ENCODE results near the gene RGS18. TPM values are rescaled to one million over a fixed set of nuclear protein-coding genes. Genes with fewer than 3 reads are reported as not detected.

The RGS18 gene
- total and polyA plus RNA-seq, 2 of the 8 experiments (the other 6 are each of a cell fraction or from before 2014, with no cell fraction given): not detected

- DNase-seq (ENCODE audit: low read depth in 1 of 2, low spot score in 2 of 2): no peak
- no peak for FAIRE-seq
Measured at GRCh38 chr1:192123212-192123611, 35.0 kb upstream of the RGS18 start.

More at GRCh38 chr1:192123212-192123611, 35.0 kb upstream of the RGS18 start:
- Histone ChIP-seq H3K4me3 (ENCODE audit: extremely low read depth in 1 of 4, insufficient read depth in 2 of 4, low read depth in 3 of 4, low read length in 4 of 4) (no peak overlapping the region), H3K79me1 (ENCODE audit: low read depth, low read length) (no peaks in the 10 kb centered on the region), H3K23me2 (ENCODE audit: low read depth, low read length) (no peaks in the 10 kb centered on the region), H4K5ac (ENCODE audit: insufficient read length, low read depth, low read length) (no peak overlapping the region), H3K4me1 (replicated peaks in 1 of 4; ENCODE audit: control insufficient read depth in 3 of 4, insufficient read depth in 4 of 4, low read length in 3 of 4) (peaks cover 0 to 5% (median 2%) of the 10 kb centered on the region in 4 experiments; a peak in 1 of 7 replicates), H2BK5ac (ENCODE audit: low read depth, low read length) (no peak overlapping the region), H2BK20ac (ENCODE audit: low read length) (no peak overlapping the region), H3K36me3 (ENCODE audit: control insufficient read depth in 2 of 4, insufficient read depth in 4 of 4, low read length in 3 of 4) (no peaks in the 10 kb centered on the region; a peak in 1 of 8 replicates), H3K56ac (replicated peaks; ENCODE audit: insufficient read length, low read depth, low read length) (no peak overlapping the region), H4K20me1 (replicated peaks in 1 of 2; ENCODE audit: control insufficient read depth in 1 of 2, insufficient read depth in 2 of 2, low read length in 2 of 2) (no peaks in the 10 kb centered on the region), H3K23ac (ENCODE audit: insufficient read length) (no peak overlapping the region), H3K9me3 (ENCODE audit: insufficient read depth in 2 of 2, low read depth in 1 of 2, low read length in 1 of 2) (peaks cover 0 to 4% of the 10 kb centered on the region in 2 experiments; a peak in 1 of 4 replicates), H3K14ac (ENCODE audit: insufficient read length) (no peak overlapping the region), H2BK12ac (ENCODE audit: low read depth, low read length) (no peak overlapping the region), H3K4ac (replicated peaks; ENCODE audit: insufficient read length, low read depth, low read length) (peak overlapping the region; percentile 69), H3K27me3 (replicated peaks in 1 of 4; ENCODE audit: control insufficient read depth in 3 of 4, extremely low read depth in 1 of 4, insufficient read depth in 3 of 4, low read length in 3 of 4) (no peaks in the 10 kb centered on the region), H3K79me2 (ENCODE audit: control insufficient read depth in 1 of 2, insufficient read depth in 2 of 2, low read length in 2 of 2) (no peaks in the 10 kb centered on the region), H4K8ac (ENCODE audit: extremely low read depth, insufficient read depth, low read length) (no peak overlapping the region), H3K4me2 (ENCODE audit: insufficient read depth in 1 of 2, low read depth in 2 of 2, low read length in 2 of 2) (no peak overlapping the region), H2BK120ac (replicated peaks; ENCODE audit: low read depth, low read length) (no peak overlapping the region), H3K27ac (ENCODE audit: low read depth, low read length) (no peak overlapping the region), H4K91ac (replicated peaks; ENCODE audit: insufficient read length, low read length) (no peak overlapping the region), H3K18ac (ENCODE audit: extremely low read depth, low read length) (no peak overlapping the region), H2AK5ac (ENCODE audit: low read depth, low read length) (no peak overlapping the region), H2AFZ (ENCODE audit: low read length) (no peak overlapping the region), H3K9ac (replicated peaks in 1 of 4; ENCODE audit: extremely low read depth in 1 of 4, low read depth in 3 of 4, low read length in 3 of 4) (no peak overlapping the region), H2BK15ac (ENCODE audit: low read length) (no peak overlapping the region)
- ChIA-PET CTCF (ENCODE audit: partially characterized antibody) (interaction anchor here (0.7 kb wide), 1 partner anchor 42 kb away, joined by 3 read pairs; no protein-coding TSS in a partner anchor), POLR2A (ENCODE audit: partially characterized antibody) (no interaction called here)
- no peak for TF ChIP-seq NRF1 (IDR thresholded peaks at IDR 0.05; ENCODE audit: low read depth, low read length)
- WGBS, 2 experiments (ENCODE audit: extremely low coverage in 1 of 2, insufficient coverage in 1 of 2, insufficient read length in 1 of 2, insufficient replicate concordance in 2 of 2, low coverage in 1 of 2, low lambda C conversion rate in 2 of 2, missing lambda C conversion rate in 1 of 2): 90% methylated on average over 2 of the region's 2 CpGs; no CpG with 5 or more reads in 1 of the 2 experiments
